Adipocyte (in vitro differentiated cells): Measurements from ENCODE around the gene DPYSL4.
A peak's percentile ranks its signal among the peaks of the same experiment; 100 is the strongest.

Experiments used
- DNase-seq: peaks from one replicate; pipeline ENCODE4 v3.0.0-alpha.2; 2015; ENCODE audit warnings: low read depth
- H3K27me3 ChIP-seq: replicated peaks from 2 replicates; pipeline ENCODE4 v1.7.0; 2013; ENCODE audit warnings: mild to moderate bottlenecking, low read length, moderate library complexity; ENCODE audit not compliant: control insufficient read depth, insufficient read depth
- H3K36me3 ChIP-seq: 2 replicates; pipeline ENCODE4 v1.7.0; 2013; ENCODE audit warnings: low read length, mild to moderate bottlenecking, moderate library complexity; ENCODE audit not compliant: control insufficient read depth, insufficient read depth, severe bottlenecking
- H3K4me1 ChIP-seq: 2 replicates; pipeline ENCODE4 v1.7.0; 2013; ENCODE audit warnings: mild to moderate bottlenecking, low read length, moderate library complexity; ENCODE audit not compliant: control insufficient read depth, insufficient read depth
- H3K4me3 ChIP-seq: 2 replicates; pipeline ENCODE4 v1.7.0; 2013; ENCODE audit warnings: mild to moderate bottlenecking, low read length, moderate library complexity
- H3K9ac ChIP-seq: 2 replicates; pipeline ENCODE4 v1.7.0; 2013; ENCODE audit warnings: mild to moderate bottlenecking, low read length, moderate library complexity
- H3K9me3 ChIP-seq: 2 replicates; pipeline ENCODE4 v1.7.0; 2013; ENCODE audit warnings: mild to moderate bottlenecking, low read length, moderate library complexity; ENCODE audit not compliant: control insufficient read depth

Gene DPYSL4

DNA sequence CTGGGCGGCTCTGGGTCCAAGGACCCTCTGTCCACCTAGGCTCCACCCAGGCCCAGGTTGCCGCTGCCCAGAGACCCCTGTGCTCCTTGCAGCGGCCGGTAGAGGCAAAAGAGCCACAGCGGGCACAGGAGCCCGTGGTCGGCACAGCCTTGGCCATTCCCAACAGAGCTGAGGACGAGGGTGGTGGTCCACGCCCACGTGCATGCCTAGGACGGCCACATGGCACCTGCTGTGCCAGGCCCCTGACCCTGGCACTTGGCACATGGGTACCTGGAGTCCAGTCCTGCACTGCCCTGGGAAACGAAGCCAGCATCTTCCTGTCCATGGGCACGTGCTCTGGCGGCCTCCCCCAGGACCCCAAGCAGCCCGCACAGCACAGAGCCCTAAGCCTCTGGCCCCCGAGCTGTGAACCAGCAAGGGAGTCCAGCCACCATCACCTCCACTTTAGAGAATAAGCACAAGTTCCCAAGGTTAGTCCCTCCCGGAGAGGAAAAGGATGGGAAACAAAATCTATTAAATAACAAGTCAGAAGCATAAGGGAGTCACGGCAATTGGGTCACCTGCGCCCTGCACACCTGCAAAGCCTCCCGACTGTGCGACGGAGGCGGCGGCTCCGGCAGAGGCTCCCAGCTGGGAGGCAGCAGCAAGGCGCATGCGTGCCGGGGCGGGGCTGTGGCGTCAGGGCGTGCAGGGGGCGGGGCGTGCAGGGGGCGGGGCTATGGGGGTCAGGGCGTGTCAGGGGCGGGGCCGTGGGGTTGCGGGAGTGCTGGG lies 61.9 kb downstream of the DPYSL4 start:
- Histone ChIP-seq H3K36me3 (no peaks in the 10 kb centered on the region), H3K27me3 (no peaks in the 10 kb centered on the region), H3K9me3 (no peaks in the 10 kb centered on the region), H3K4me3 (peak overlapping the region; percentile 78), H3K4me1 (peaks cover 4% of the 10 kb centered on the region), H3K9ac (peak overlapping the region; percentile 72)
- DNase-seq, result peak; percentile 69

DNA sequence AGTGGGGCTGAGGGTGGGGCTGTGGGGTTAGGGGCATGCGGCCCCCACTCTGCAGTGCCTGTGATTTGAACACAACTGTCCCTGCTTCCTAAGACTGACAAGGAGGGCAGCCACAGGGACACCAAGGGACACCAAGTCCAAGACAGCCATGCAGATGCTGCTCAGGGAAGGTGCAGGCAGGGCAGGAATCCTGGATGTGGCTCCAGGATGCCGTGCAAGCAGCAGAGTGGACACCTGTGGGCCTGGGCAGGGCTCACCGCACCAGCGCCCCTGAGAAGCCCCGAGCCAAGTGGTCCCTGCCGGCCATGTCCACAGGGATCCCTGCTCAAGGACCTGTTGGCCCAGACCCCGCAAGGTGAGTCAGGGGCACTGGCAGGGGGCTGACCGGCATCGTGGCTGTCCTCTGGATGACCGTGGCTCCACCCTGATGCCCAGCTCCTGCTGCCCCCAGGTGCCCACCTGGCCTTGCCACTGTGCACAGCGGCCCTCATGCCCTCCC lies 62.5 kb downstream of the DPYSL4 start:
- DNase-seq, result no peak
- Histone ChIP-seq H3K9me3 (no peaks in the 10 kb centered on the region), H3K36me3 (no peaks in the 10 kb centered on the region), H3K9ac (no peak overlapping the region), H3K27me3 (no peaks in the 10 kb centered on the region), H3K4me1 (peaks cover 4% of the 10 kb centered on the region), H3K4me3 (no peak overlapping the region)

DNA sequence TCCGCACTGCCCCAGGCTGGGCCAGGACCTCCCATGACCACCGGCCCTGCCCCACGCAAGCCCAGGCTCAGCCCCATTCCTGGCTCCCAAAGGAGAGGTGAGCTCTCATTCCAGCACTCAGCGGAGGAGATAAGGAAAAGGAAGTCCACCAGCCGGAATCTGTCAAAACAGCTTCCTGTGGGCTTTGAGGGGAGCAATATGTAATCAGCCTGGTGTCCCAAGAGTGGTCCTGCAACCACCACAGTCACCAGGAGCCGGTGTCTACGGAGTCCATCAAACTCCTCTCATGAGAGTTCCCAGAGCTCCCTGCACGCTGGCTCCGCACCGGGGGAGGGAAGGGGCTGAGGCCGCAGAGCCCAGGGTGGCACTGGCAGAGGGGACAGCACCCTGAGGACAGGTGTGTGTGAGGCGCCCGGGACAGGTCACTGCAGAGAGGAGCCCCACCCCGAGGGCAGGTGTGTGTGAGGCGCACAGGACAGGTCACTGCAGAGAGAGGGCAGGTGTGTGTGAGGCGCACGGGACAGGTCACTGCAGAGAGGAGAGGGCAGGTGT lies 63.2 kb downstream of the DPYSL4 start:
- no peak for DNase-seq
- Histone ChIP-seq H3K36me3 (no peaks in the 10 kb centered on the region), H3K4me1 (peaks cover 4% of the 10 kb centered on the region), H3K9ac (no peak overlapping the region), H3K27me3 (no peaks in the 10 kb centered on the region), H3K4me3 (no peak overlapping the region), H3K9me3 (no peaks in the 10 kb centered on the region)

DNA sequence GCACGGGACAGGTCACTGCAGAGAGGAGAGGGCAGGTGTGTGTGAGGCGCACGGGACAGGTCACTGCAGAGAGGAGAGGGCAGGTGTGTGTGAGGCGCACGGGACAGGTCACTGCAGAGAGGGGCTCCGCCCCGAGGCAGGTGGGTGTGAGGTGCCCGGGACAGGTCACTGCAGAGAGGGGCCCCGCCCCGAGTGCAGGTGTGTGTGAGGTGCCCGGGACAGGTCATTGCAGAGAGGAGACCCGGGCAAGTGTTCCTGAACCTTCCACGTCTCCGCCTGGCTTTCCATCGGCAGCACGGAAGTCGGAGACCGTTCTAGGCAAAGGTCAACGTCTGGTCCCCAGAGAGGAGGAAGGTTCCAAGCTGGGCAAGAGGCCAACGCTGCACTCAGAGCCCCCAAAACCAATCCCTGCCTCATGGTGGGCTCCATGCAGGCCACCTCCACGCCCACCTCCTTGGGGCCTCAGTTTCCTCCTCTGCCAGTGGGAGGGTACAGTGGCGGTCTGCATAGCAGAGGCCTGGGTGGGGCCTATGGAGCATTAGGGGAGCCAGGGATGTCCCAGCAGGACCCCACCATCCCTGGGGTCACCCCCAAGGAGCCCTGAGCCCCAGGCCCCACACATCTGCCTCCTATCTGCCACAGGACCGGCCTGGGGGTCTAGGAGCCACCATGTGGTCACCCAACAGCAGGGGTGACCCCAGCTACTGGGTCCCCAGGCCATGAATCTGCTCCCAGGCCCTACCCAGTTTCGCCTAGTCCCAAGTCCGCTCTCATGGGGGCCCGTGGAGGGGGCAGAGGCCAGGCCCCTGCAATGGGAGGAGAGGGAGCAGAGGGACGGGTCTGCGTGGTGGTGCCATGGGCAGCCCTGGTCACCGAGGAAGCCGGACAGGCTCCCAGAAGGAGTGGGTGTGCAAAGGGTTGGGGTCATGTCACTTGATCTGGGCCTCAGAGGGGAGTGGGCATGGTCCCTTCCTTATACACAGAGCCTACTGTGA lies 64.0 kb downstream of the DPYSL4 start:
- H3K4me3 ChIP-seq, result no peak overlapping the region
- no peaks in the 10 kb centered on the region for H3K9me3 ChIP-seq
- H3K36me3 ChIP-seq, result no peaks in the 10 kb centered on the region
- no peaks in the 10 kb centered on the region for H3K27me3 ChIP-seq
- no peak overlapping the region for H3K9ac ChIP-seq
- peaks cover 4% of the 10 kb centered on the region for H3K4me1 ChIP-seq
- DNase-seq, result no peak

DNA sequence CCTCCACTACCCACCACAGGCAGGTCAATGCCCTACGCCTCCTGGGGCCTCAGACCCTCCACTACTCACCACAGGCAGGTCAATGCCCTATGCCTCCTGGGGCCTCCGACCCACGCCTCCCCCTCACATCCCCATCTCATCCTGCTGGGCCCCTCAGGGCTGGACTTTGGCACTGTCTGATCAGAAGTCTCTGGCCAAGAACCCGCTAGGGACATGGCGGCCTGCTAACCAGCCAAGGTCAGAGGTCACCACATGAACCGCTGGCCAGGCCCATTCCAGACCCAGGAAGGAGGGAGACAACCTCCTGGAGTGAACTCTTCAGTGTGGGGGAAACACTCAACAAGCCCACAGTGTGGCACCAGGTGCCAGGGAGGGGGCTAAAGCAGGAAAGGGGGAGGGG lies 65.2 kb downstream of the DPYSL4 start:
- Histone ChIP-seq H3K4me1 (peaks cover 4% of the 10 kb centered on the region), H3K9ac (no peak overlapping the region), H3K36me3 (no peaks in the 10 kb centered on the region), H3K4me3 (no peak overlapping the region), H3K27me3 (no peaks in the 10 kb centered on the region), H3K9me3 (no peaks in the 10 kb centered on the region)
- DNase-seq, result no peak

DNA sequence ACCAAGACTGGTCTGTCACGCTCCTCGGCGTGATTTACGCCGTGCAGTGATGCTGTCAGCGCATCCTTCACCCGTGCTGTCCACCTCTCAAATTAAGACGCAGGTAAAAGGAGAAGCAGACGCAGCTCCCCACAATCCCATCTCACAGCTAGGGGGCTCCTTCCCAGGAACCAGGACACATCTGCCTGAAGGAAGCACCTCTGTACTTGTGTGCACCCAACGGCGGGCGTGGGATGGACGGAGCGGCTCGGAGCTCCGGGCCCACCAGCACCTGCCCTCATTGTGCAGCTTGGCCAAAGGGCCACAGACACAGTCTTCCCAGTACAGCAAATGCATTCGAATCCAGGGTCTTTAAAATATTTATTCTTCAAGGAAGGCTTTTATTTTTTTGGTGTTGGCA lies 65.7 kb downstream of the DPYSL4 start:
- Histone ChIP-seq H3K36me3 (no peaks in the 10 kb centered on the region), H3K9me3 (no peaks in the 10 kb centered on the region), H3K4me3 (no peak overlapping the region), H3K27me3 (no peaks in the 10 kb centered on the region), H3K4me1 (peaks cover 4% of the 10 kb centered on the region), H3K9ac (no peak overlapping the region)
- no peak for DNase-seq

DNA sequence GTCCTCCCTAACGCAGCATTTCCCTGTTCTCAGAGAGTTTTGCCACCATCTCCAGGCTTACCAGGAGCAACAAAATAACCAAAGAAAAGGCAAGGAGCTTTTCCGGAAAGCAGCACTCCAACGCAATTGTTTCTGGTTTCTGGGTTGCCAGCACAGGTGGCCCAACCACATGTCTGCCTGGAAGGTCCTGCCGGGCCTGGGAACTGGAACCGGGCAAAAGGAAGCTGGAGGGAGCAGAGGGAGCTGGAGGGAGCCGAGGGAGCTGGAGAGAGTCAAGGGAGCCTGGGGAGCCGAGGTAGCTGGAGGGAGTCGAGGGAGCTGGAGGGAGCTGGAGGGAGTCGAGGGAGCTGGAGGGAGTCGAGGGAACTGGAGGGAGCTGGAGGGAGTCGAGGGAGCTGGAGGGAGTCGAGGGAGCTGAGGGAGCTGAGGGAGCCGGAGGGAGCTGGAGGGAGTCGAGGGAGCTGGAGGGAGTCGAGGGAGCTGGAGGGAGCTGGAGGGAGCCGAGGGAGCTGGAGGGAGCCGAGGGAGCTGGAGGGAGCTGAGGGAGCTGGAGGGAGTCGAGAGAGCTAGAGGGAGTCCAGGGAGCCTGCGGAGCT lies 66.4 kb downstream of the DPYSL4 start:
- Histone ChIP-seq H3K27me3 (no peaks in the 10 kb centered on the region), H3K4me3 (no peak overlapping the region), H3K9me3 (no peaks in the 10 kb centered on the region), H3K36me3 (no peaks in the 10 kb centered on the region), H3K4me1 (peaks cover 4% of the 10 kb centered on the region), H3K9ac (no peak overlapping the region)
- no peak for DNase-seq

DNA sequence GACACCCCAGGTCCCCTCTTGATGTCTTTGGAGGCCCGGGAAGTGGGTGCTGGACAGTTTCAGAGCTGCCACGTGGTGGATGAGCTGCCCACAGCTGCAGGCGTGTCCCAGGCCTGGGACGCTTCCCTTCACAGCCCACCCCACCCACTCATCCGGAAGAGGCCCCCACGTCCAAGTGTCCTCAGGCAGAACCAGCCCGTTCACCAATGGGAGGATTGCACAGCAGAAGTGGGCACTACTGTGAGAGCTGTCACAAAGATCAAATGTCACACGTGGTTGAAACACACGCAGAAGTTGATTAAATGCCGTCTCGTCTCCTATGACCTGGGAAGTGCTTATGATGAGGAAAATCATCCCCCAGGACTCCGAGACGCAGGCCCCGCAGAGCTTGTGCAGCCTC lies 68.1 kb downstream of the DPYSL4 start:
- Histone ChIP-seq H3K4me1 (no peaks in the 10 kb centered on the region), H3K9ac (no peak overlapping the region), H3K27me3 (no peaks in the 10 kb centered on the region), H3K9me3 (no peaks in the 10 kb centered on the region), H3K36me3 (no peaks in the 10 kb centered on the region), H3K4me3 (no peak overlapping the region)
- DNase-seq, result no peak
